HCT116 (cell line): ENCODE results near the gene GMDS. TPM values are rescaled to one million over a fixed set of nuclear protein-coding genes. Genes with fewer than 3 reads are reported as not detected.

Experiments
- ATAC-seq: fragments of 200-7000 bp; cut with Tn5 transposase; 2 replicates; pipeline ENCODE4 v1.9.1; 2020; ENCODE audit warnings: mild to moderate bottlenecking, moderate library complexity
- BruUV-seq: library from RNA; stranded (reverse); fragments of 400-500 nt; replicated peaks from 2 replicates; lab custom pipeline; 2021; lab: Mats Ljungman, UMichigan
- CTCF ChIA-PET: fragments of 300-600 bp; sonication (Branson Sonifier 250); formaldehyde crosslinking; loops from one replicate; lab custom pipeline; 2021; ENCODE audit warnings: antibody characterized with exemption; lab: Charles Lee
- POLR2A ChIA-PET: fragments of 300-600, 350-600 bp; sonication (Branson Sonifier 250); formaldehyde crosslinking; loops from one replicate; lab custom pipeline; 2021; ENCODE audit warnings: antibody characterized with exemption; lab: Charles Lee
- RAD21 ChIA-PET, 2 experiments: fragments of 300-600 bp; sonication (Branson Sonifier 250); formaldehyde crosslinking; loops; one replicate each; lab custom pipeline; 2023; ENCODE audit warnings: low total read pairs in 2 of 2; ENCODE audit not compliant: uncharacterized antibody in 2 of 2, unreplicated experiment in 2 of 2, low non-redundant PET in 1 of 2; lab: Charles Lee
- DNase-seq: peaks from one replicate; pipeline ENCODE4 v3.0.0-alpha.2; 2010; ENCODE audit warnings: low read depth, low spot score
- H2AFZ ChIP-seq: fragments of 200-600 bp; shearing (Covaris generic), sonication (generic); 2 replicates; pipeline ENCODE4 v1.6.1; 2017; ENCODE audit warnings: low read depth, mixed run types, mixed read lengths, antibody characterized with exemption, low read length; ENCODE audit not compliant: poor library complexity, severe bottlenecking
- H3K27ac ChIP-seq: 2 replicates; pipeline ENCODE4 v1.5.1; 2012; ENCODE audit warnings: low read depth, low read length
- H3K27me3 ChIP-seq: fragments of 200-600 bp; sonication (generic); 2 replicates; pipeline ENCODE4 v1.6.1; 2016; ENCODE audit warnings: mixed run types, low read length, mixed read lengths; ENCODE audit not compliant: insufficient read depth
- H3K36me3 ChIP-seq, 2 experiments: fragments of 200-500 bp in 1 of 2; fragments of 200-600 bp in 1 of 2; sonication (Bioruptor generic) in 1 of 2; sonication (generic) in 1 of 2; 2 replicates each; pipeline versions ENCODE4 v1.5.1 to v1.6.1; 2014 to 2016; ENCODE audit warnings: low read length in 2 of 2, inconsistent platforms in 1 of 2, mixed read lengths in 1 of 2, mixed run types in 1 of 2; ENCODE audit not compliant: insufficient read depth in 2 of 2, control insufficient read depth in 1 of 2
- H3K4me1 ChIP-seq, 2 experiments: fragments of 200-600 bp in 1 of 2; sonication (generic) in 1 of 2; 2 replicates each; pipeline versions ENCODE4 v1.5.1 to v1.6.1; 2012 to 2017; ENCODE audit warnings: low read length in 2 of 2, inconsistent platforms in 1 of 2, mild to moderate bottlenecking in 1 of 2, mixed read lengths in 1 of 2, mixed run types in 1 of 2, moderate library complexity in 1 of 2; ENCODE audit not compliant: insufficient read depth in 2 of 2, control insufficient read depth in 1 of 2
- H3K4me2 ChIP-seq: fragments of 200-600 bp; sonication (generic); 2 replicates; pipeline ENCODE4 v1.6.1; 2017; ENCODE audit warnings: mixed run types, low read length, mixed read lengths
- H3K4me3 ChIP-seq, 2 experiments: fragments of 200-600 bp in 1 of 2; sonication (generic) in 1 of 2; replicated peaks in 1 of 2; 2 replicates each; pipeline ENCODE4 v1.5.1; 2011 to 2016; ENCODE audit warnings: low read length in 2 of 2, control low read depth in 1 of 2, low read depth in 1 of 2, mild to moderate bottlenecking in 1 of 2, mixed read lengths in 1 of 2, mixed run types in 1 of 2
- H3K79me2 ChIP-seq: fragments of 200-600 bp; sonication (generic); 2 replicates; pipeline ENCODE4 v1.6.1; 2017; ENCODE audit warnings: mild to moderate bottlenecking, mixed run types, low read length, moderate library complexity, mixed read lengths; ENCODE audit not compliant: insufficient read depth
- H3K9ac ChIP-seq: fragments of 200-600 bp; sonication (generic); 2 replicates; pipeline ENCODE4 v1.6.1; 2016; ENCODE audit warnings: low read length, mixed read lengths
- H3K9me2 ChIP-seq: fragments of 200-600 bp; sonication (generic), shearing (Covaris generic); 2 replicates; pipeline ENCODE4 v1.6.1; 2017; ENCODE audit warnings: mixed run types, mild to moderate bottlenecking, moderate library complexity; ENCODE audit not compliant: insufficient read depth
- H3K9me3 ChIP-seq, 2 experiments: fragments of 200-500 bp in 1 of 2; fragments of 200-600 bp in 1 of 2; sonication (Bioruptor generic) in 1 of 2; sonication (generic) in 1 of 2; 2 replicates each; pipeline ENCODE4 v1.6.1; 2014 to 2017; ENCODE audit warnings: low read length in 2 of 2, mixed read lengths in 2 of 2, inconsistent platforms in 1 of 2, low read depth in 1 of 2, mild to moderate bottlenecking in 1 of 2, mixed run types in 1 of 2, moderate library complexity in 1 of 2; ENCODE audit not compliant: control insufficient read depth in 1 of 2, insufficient read depth in 1 of 2
- H4K20me1 ChIP-seq: fragments of 200-600 bp; sonication (generic), shearing (Covaris generic); 2 replicates; pipeline ENCODE4 v1.6.1; 2017; ENCODE audit warnings: mixed run types, mild to moderate bottlenecking, moderate library complexity; ENCODE audit not compliant: insufficient read depth
- ATF3 ChIP-seq: IDR thresholded peaks from 2 replicates; pipeline ENCODE4 v1.6.1; 2012
- CBX3 ChIP-seq: IDR thresholded peaks from 2 replicates; pipeline ENCODE4 v1.6.1; 2012; ENCODE audit warnings: low read depth
- CEBPB ChIP-seq: IDR thresholded peaks from 2 replicates; pipeline ENCODE4 v1.6.1; 2012; ENCODE audit warnings: low read depth
- EGR1 ChIP-seq: IDR thresholded peaks from 2 replicates; pipeline ENCODE4 v1.6.1; 2012; ENCODE audit warnings: low read depth
- EZH2 ChIP-seq: fragments of 200-600 bp; sonication (generic); IDR thresholded peaks from 2 replicates; pipeline ENCODE4 v1.6.1; 2017; ENCODE audit warnings: antibody characterized with exemption, mixed run types
- FOSL1 ChIP-seq: IDR thresholded peaks from 2 replicates; pipeline ENCODE4 v1.6.1; 2012; ENCODE audit warnings: low read depth
- SIN3A ChIP-seq: IDR thresholded peaks from 2 replicates; pipeline ENCODE4 v1.6.1; 2012; ENCODE audit warnings: low read depth
- SRF ChIP-seq: IDR thresholded peaks from 2 replicates; pipeline ENCODE4 v1.6.1; 2012; ENCODE audit warnings: low read depth
- YY1 ChIP-seq: IDR thresholded peaks from 2 replicates; pipeline ENCODE4 v1.6.1; 2011; ENCODE audit warnings: low read length, low read depth, moderate library complexity, mild to moderate bottlenecking; ENCODE audit not compliant: insufficient replicate concordance; ENCODE audit errors: extremely low read depth
- ZBTB33 ChIP-seq: IDR thresholded peaks from 2 replicates; pipeline ENCODE4 v1.6.1; 2011; ENCODE audit warnings: mild to moderate bottlenecking, low read length, moderate library complexity; ENCODE audit not compliant: insufficient replicate concordance; ENCODE audit errors: extremely low read depth
- ZNF274 ChIP-seq: fragments of 200-500 bp; sonication (Bioruptor generic); IDR thresholded peaks from 2 replicates; pipeline ENCODE4 v1.6.1; 2014; ENCODE audit warnings: mild to moderate bottlenecking, low read depth, low read length, inconsistent platforms
- intact Hi-C: fragments of 100-400 bp; cut with micrococcal nuclease; formaldehyde crosslinking; loops from 2 replicates; pipeline ENCODE4 v1.10.0; 2022
- total RNA-seq: library from RNA; stranded (reverse); gene quantifications from one replicate; pipeline ENCODE4 v1.2.1, GENCODE V29; 2021; ENCODE audit not compliant: unreplicated experiment
- TF ChIP-seq, protein P1 (sequence below), 3 experiments: fragments of 200-600 bp in 1 of 3; sonication (generic) in 1 of 3; IDR thresholded peaks in 2 of 3; conservative IDR thresholded peaks in 1 of 3; 2 replicates each; pipeline ENCODE4 v1.5.1; 2012 to 2017; ENCODE audit warnings: low read depth in 2 of 3, low read length in 2 of 3, antibody characterized with exemption in 1 of 3, borderline replicate concordance in 1 of 3, control low read depth in 1 of 3, mild to moderate bottlenecking in 1 of 3, mixed read lengths in 1 of 3, mixed run types in 1 of 3, moderate library complexity in 1 of 3; ENCODE audit not compliant: insufficient read depth in 1 of 3

Gene GMDS
- total RNA-seq, 1 experiment from 2014 or later: 34.4 TPM

DNA sequence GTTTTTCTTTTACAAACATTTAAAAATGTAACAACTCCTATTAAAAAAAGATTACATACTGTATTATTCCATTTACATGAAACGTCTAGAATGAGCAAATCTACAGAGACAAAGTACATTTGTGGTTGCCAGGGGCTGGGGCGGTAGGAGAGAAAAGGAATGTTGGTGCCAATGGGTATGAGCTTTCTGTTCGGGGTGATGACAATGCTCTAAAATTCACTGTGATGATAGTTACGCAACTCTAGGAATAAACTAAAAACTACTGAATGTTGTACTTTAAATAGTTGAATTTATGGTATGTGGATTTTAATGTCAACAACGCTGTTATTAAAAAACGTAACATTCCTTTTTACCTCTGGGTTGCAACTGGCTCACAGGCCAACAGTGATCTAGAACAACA lies 211.1 kb downstream of the GMDS start:
- Histone ChIP-seq H3K4me2 (no peak overlapping the region), H3K79me2 (no peaks in the 10 kb centered on the region), H3K27me3 (no peaks in the 10 kb centered on the region), H3K9me2 (no peaks in the 10 kb centered on the region), H3K4me3 (no peak overlapping the region), H3K9me3 (no peaks in the 10 kb centered on the region), H4K20me1 (no peaks in the 10 kb centered on the region), H2AFZ (no peak overlapping the region), H3K27ac (no peak overlapping the region), H3K4me1 (peaks cover 6 to 10% of the 10 kb centered on the region in 2 experiments; a peak in 3 of 4 replicates), H3K9ac (no peak overlapping the region), H3K36me3 (no peaks in the 10 kb centered on the region)
- ATAC-seq (no peak), DNase-seq (no peak)
- RAD21 ChIA-PET: no interaction called here
- no TSS peak for BruUV-seq
- intact Hi-C loops: no loop called here
- no peak for TF ChIP-seq FOSL1
- TF ChIP-seq CEBPB: no peak
- TF ChIP-seq CBX3: no peak
- no peak for TF ChIP-seq ZNF274
- TF ChIP-seq ZBTB33: no peak
- TF ChIP-seq, protein P1, sequence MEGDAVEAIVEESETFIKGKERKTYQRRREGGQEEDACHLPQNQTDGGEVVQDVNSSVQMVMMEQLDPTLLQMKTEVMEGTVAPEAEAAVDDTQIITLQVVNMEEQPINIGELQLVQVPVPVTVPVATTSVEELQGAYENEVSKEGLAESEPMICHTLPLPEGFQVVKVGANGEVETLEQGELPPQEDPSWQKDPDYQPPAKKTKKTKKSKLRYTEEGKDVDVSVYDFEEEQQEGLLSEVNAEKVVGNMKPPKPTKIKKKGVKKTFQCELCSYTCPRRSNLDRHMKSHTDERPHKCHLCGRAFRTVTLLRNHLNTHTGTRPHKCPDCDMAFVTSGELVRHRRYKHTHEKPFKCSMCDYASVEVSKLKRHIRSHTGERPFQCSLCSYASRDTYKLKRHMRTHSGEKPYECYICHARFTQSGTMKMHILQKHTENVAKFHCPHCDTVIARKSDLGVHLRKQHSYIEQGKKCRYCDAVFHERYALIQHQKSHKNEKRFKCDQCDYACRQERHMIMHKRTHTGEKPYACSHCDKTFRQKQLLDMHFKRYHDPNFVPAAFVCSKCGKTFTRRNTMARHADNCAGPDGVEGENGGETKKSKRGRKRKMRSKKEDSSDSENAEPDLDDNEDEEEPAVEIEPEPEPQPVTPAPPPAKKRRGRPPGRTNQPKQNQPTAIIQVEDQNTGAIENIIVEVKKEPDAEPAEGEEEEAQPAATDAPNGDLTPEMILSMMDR (IDR thresholded peaks at IDR 0.05 in 2 of 3, conservative IDR thresholded peaks at IDR 0.05 in 1 of 3; ENCODE audit: borderline replicate concordance in 1 of 3, insufficient read depth in 1 of 3, low read depth in 2 of 3, low read length in 2 of 3): no peak
- no peak for TF ChIP-seq ATF3
- no peak for TF ChIP-seq EGR1
- no peak for TF ChIP-seq YY1
- TF ChIP-seq SRF: no peak
- no peak for TF ChIP-seq EZH2
- TF ChIP-seq SIN3A: no peak
- CTCF ChIA-PET: interaction anchor here (1.6 kb wide), 1 partner anchor 252 kb away, joined by 14 read pairs; no protein-coding TSS in a partner anchor
- POLR2A ChIA-PET: interaction anchor here (1.4 kb wide), 1 partner anchor 252 kb away, joined by 5 read pairs; no protein-coding TSS in a partner anchor
